ENCODE results near the gene TMED4.

DNA sequence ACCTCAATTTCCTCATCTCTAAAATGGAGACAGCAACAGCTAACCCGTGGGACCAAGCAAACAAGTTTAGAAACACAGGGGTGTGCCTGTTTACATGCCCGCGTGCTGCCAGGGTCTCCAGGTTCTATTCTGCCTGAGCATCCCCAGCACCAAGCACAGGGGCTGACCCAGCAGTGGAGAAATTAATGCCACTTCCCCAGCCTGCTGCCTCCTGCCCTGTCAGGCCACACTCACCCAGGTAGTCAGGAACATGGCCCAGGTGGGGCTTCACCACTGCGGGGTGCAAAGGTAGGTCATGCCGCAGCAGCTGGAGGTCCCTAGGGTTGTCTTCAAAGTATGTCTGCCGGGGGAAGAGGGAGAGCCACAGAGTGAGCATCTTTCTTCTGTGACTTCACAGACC is 14.1 kb downstream of the TMED4 start:
- TF ChIP-seq CTCF (conservative IDR thresholded peaks at IDR 0.05; ENCODE audit: low read depth, low read length) (no peak), EZH2 (IDR thresholded peaks at IDR 0.05; ENCODE audit: borderline replicate concordance, low read depth, low read length, poor library complexity, severe bottlenecking) (no peak)
